GM10266 (cell line): Measurements from ENCODE around the gene FAM219B.
A peak's percentile ranks its signal among the peaks of the same experiment; 100 is the strongest.

Experiments
- DNase-seq: peaks from one replicate; pipeline ENCODE4 v3.0.0; 2012; ENCODE audit errors: extremely low spot score
- TF ChIP-seq, protein P1 (sequence below): IDR thresholded peaks from 2 replicates; pipeline ENCODE4 v1.5.1; 2012; ENCODE audit warnings: mild to moderate bottlenecking, low read depth; ENCODE audit not compliant: control insufficient read depth, insufficient read depth; ENCODE audit errors: missing control alignments

The FAM219B gene

DNA sequence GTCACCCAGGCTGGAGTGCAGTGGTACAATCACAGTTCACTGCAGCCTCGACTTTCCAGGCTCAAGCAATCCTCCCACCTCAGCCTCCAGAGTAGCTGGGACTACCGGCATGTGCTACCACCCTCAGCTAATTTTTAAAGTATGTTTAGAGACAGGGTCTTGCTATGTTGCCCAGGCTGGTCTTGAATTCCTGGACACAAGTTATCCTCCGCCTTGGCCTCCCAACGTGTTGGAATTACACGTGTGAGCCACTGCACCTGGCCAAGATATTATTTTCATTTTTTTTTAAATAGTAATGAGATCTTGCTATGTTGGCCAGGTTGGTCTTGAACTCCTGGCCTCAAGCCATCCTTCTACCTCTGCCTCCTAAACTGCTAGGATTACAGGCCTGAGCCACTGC, 21.2 kb downstream of the FAM219B start:
- TF ChIP-seq, protein P1, sequence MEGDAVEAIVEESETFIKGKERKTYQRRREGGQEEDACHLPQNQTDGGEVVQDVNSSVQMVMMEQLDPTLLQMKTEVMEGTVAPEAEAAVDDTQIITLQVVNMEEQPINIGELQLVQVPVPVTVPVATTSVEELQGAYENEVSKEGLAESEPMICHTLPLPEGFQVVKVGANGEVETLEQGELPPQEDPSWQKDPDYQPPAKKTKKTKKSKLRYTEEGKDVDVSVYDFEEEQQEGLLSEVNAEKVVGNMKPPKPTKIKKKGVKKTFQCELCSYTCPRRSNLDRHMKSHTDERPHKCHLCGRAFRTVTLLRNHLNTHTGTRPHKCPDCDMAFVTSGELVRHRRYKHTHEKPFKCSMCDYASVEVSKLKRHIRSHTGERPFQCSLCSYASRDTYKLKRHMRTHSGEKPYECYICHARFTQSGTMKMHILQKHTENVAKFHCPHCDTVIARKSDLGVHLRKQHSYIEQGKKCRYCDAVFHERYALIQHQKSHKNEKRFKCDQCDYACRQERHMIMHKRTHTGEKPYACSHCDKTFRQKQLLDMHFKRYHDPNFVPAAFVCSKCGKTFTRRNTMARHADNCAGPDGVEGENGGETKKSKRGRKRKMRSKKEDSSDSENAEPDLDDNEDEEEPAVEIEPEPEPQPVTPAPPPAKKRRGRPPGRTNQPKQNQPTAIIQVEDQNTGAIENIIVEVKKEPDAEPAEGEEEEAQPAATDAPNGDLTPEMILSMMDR, result no peak
- no peak for DNase-seq

DNA sequence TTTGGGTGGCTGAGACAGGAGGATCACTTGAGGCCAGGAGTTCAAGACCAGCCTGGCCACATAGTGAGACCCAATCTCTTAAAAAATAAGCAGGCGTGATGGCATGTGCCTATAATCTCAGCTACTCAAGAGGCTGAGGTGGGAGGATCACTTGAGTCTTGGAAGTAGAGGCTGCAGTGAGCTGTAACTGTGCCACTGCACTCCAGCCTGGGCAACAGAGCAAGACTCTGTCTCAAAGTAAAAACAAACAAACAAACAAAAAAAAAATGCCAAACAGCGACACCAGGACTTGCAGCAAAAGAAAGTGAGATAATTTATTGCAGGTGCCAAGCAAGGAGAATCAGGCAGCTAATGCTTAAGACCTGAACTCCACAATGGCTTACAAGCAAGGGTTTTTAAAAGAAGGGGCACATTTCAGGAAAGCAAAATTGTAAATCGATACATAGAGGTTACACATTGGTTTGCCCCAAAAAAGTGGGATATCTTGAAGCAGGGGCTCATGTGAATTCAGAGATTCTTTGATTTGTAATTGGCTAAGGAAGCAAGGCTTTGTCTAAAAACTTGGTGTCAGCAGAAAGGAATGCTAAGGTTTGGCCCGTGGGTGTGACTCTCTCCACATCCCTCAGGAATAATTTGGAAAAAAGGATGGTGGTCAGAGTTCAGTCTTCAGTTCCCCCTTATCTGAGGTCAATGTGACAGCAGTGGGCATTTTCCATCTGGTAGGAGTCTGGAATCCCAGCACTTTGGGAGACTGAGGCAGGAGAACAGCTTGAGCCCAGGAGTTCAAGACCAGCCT, 22.0 kb downstream of the FAM219B start:
- no peak for DNase-seq
- TF ChIP-seq, protein P1, result no peak

DNA sequence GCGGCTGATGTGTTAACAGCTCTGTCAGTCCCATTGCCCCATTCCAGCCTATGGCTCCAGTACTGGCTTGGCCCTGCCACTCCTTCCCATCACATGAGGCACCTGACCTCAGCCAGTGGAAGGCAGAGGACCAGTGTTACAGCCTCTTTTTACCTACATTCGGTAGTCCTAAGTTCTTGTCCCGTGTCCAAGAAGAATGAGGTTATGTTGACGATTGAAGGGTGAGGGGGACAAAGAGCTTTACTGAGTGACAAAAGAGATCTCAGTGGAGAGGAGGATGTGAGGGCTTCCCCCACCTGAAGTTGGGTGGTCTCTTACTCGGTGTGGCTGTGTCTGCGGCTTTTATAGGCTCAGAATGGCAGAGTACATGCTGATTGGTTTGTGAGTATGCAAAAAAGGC, 24.1 kb downstream of the FAM219B start:
- TF ChIP-seq, protein P1, result no peak
- no peak for DNase-seq

DNA sequence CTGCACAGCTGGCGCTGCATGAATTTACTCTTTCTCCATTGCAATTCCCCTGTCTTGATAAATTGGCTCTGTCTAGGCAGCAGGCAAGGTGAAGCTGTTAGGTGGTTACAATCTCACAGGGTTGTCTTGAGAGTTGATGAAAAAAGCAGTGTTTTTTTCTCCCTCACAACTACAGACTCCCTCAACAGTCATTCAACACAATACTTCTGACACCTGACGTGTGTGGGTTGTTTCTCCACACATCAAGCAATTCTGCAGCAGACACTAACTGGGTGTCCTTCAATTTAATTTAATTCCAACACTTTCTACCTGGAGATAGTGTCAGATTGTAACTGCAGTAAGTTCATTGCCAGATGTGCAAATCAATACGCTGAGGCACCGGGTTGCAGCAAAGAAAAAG, 28.4 kb downstream of the FAM219B start:
- no peak for DNase-seq
- TF ChIP-seq, protein P1, result no peak

DNA sequence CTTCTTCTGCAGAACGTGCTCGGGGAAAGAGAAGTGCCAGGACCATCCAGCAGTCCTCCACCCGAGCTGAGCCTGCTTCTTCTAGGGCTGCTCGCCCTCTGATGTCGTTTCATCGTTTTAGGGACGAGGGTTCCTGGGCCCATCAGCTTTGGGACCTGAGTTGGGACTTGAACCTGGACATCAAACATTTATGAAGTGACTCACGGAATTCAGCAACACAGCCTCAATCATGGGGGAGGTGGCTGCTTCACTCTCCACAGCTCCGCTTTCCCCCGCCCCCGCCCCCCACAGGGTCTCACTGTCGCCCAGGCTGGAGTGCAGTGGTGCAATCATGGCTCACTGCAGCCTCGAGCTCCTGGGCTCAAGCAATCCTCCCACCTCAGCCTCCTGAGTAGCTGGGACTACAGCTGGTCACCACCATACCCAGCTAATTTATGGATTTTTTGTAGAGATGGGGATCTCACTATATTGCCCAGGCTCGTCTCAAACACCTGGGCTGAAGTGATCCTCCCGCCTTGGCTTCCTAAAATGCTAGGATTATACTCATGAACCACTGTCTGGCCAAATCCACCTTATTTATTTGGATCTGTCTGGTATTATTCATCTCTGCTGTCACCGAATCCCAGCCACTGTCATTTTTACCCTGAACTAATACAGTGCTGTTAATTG, 32.8 kb downstream of the FAM219B start:
- TF ChIP-seq, protein P1, result no peak
- DNase-seq, result no peak

DNA sequence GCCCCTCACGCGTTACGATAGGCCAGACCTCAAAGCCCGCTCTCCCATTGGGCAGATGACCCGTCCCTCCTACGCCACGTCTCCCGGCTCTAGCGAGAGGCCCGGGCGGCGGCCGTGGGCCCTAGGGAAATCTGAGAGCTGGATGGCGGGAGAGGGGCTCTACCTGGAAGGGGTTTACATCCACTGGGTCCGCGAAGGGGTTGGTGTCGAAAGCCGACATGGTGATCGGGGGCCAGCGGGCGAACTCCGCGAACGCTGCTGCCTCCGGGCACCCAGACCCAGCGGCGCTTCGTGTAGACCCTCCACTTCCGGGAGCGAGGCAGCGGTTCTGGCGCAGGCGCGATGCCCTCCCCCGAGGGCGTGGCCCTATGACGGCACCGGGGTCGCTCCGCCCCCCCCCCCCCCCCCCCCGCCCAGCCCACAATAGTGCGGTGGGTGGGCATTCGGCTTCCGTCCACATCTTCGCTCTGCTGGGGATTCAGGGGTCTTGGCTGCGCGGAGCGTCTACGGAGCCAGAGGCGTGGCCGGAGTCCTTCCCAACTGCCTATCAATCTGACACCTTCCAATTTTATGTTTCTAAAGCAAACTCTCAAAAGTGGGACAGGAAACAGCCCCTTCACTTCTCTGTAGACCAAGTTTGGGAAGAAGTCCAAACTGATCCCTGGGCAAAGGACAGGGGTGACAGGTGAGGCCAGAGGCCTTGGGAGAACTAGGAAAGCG, 33.5 kb downstream of the FAM219B start, which contains the start of gene SCAMP2:
Gene SCAMP2 (minus strand): TSS at position 330 of the 720 bp plus-strand sequence. CDS start 110 bp downstream, at position 220.
- peak; percentile 95 for DNase-seq
- TF ChIP-seq, protein P1, result no peak

DNA sequence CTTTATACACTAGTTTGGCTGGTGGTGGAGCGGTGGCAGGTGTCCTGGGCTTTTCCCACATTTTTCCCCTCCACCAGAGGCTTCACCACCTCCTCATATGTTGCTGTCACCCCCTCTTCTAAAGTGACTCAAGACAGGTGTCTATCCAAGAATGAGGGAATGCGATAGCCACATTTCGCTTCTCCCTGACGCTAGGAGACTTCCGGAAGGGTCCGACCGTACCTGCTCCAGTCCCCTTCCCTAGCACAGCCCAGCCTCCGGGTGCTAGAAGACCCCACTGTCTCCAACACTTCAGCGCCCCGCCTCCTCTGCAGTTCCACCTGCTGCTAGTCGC, 34.0 kb downstream of the FAM219B start:
- TF ChIP-seq, protein P1, result no peak
- no peak for DNase-seq
